Ishikawa (cell line): Measurements from ENCODE around the gene MYO3A.

Source experiments
- CEBPB ChIP-seq: IDR thresholded peaks from 2 replicates; pipeline ENCODE4 v1.6.1; 2012
- CREB1 ChIP-seq: IDR thresholded peaks from 2 replicates; pipeline ENCODE4 v1.6.1; 2012; ENCODE audit warnings: low read depth
- EGR1 ChIP-seq: IDR thresholded peaks from 2 replicates; pipeline ENCODE4 v1.6.1; 2012
- EP300 ChIP-seq: IDR thresholded peaks from 2 replicates; pipeline ENCODE4 v1.6.1; 2012; ENCODE audit warnings: borderline replicate concordance
- FOXM1 ChIP-seq: IDR thresholded peaks from 2 replicates; pipeline ENCODE4 v1.6.1; 2012; ENCODE audit warnings: low read depth, borderline replicate concordance
- MAX ChIP-seq: IDR thresholded peaks from 2 replicates; pipeline ENCODE4 v1.6.1; 2012
- NFIC ChIP-seq: IDR thresholded peaks from 2 replicates; pipeline ENCODE4 v1.6.1; 2012
- RAD21 ChIP-seq: IDR thresholded peaks from 2 replicates; pipeline ENCODE4 v1.6.1; 2012; ENCODE audit warnings: low read depth
- REST ChIP-seq: IDR thresholded peaks from 2 replicates; pipeline ENCODE4 v1.6.1; 2012; ENCODE audit warnings: low read depth, mild to moderate bottlenecking
- TAF1 ChIP-seq: IDR thresholded peaks from 2 replicates; pipeline ENCODE4 v1.6.1; 2012; ENCODE audit warnings: low read depth, mild to moderate bottlenecking
- TCF12 ChIP-seq: IDR thresholded peaks from 2 replicates; pipeline ENCODE4 v1.6.1; 2012; ENCODE audit warnings: low read depth
- TEAD4 ChIP-seq: IDR thresholded peaks from 2 replicates; pipeline ENCODE4 v1.6.1; 2012
- USF1 ChIP-seq: IDR thresholded peaks from 2 replicates; pipeline ENCODE4 v1.6.1; 2012
- YY1 ChIP-seq: IDR thresholded peaks from 2 replicates; pipeline ENCODE4 v1.6.1; 2012; ENCODE audit warnings: low read depth
- ZBTB7A ChIP-seq: IDR thresholded peaks from 2 replicates; pipeline ENCODE4 v1.6.1; 2012; ENCODE audit warnings: low read depth

The MYO3A gene

GRCh38 chr10:26046073-26046700 is 112.2 kb downstream of the MYO3A start:
- TF ChIP-seq FOXM1, result no peak
- no peak for TF ChIP-seq RAD21
- no peak for TF ChIP-seq YY1
- TF ChIP-seq USF1, result no peak

- TF ChIP-seq CREB1 (no peak), RAD21 (no peak), NFIC (no peak), MAX (no peak), TEAD4 (no peak), TCF12 (no peak), EP300 (no peak), REST (no peak)
Observed at GRCh38 chr10:26048756-26049155, 114.7 kb downstream of the MYO3A start.

- TF ChIP-seq ZBTB7A (no peak), TAF1 (no peak), NFIC (no peak), TEAD4 (no peak), YY1 (no peak), USF1 (no peak), REST (no peak), TCF12 (no peak), RAD21 (no peak), CEBPB (no peak), FOXM1 (no peak), MAX (no peak), CREB1 (no peak), EGR1 (no peak), EP300 (no peak)
Observed at GRCh38 chr10:26052326-26052725, 118.3 kb downstream of the MYO3A start.

- TF ChIP-seq TCF12 (no peak), FOXM1 (no peak)
Observed at GRCh38 chr10:26057466-26057865, 123.4 kb downstream of the MYO3A start.

GRCh38 chr10:26064106-26064505 is 130.1 kb downstream of the MYO3A start:
- TF ChIP-seq USF1 (no peak), YY1 (no peak), CREB1 (no peak), RAD21 (no peak), REST (no peak), TAF1 (no peak)
